Measurements from ENCODE around the gene LAMB1. TPM values are rescaled to one million over a fixed set of nuclear protein-coding genes. Genes with fewer than 3 reads are reported as not detected.

Gene LAMB1
- total and polyA plus RNA-seq, 2 donors from 2014 or later = 140 to 312 TPM

- Histone ChIP-seq H3K4me1 (ENCODE audit: control insufficient read depth in 2 of 3, insufficient read depth in 2 of 3, low read depth in 1 of 3, low read length in 3 of 3) (peaks cover 0 to 6% (median 4%) of the 10 kb centered on the region in 3 donors), H3K9me3 (ENCODE audit: control insufficient read depth in 2 of 3, insufficient read depth in 1 of 3, low read length in 3 of 3) (no peaks in the 10 kb centered on the region), H3K4me3 (ENCODE audit: low read length in 3 of 3) (no peak overlapping the region), H3K27me3 (ENCODE audit: control insufficient read depth, insufficient read depth, low read length) (no peaks in the 10 kb centered on the region), H3K9ac (ENCODE audit: low read length in 3 of 3) (no peak overlapping the region), H3K27ac (ENCODE audit: low read depth in 2 of 2, low read length in 2 of 2) (no peak overlapping the region), H3K36me3 (ENCODE audit: control insufficient read depth in 2 of 3, insufficient read depth in 3 of 3, low read length in 3 of 3) (peaks cover 9 to 53% (median 41%) of the 10 kb centered on the region in 3 donors)
- intact Hi-C loops (cut with DNase I) = no loop called here
- TF ChIP-seq CTCF (IDR thresholded peaks at IDR 0.05; ENCODE audit: borderline replicate concordance, extremely low read depth, insufficient read depth) = no peak
- no peak for FAIRE-seq
- DNase-seq = no peak
Observed at GRCh38 chr7:107946881-107947280, 56.1 kb downstream of the LAMB1 start.

- intact Hi-C loops (cut with DNase I) = no loop called here
- Histone ChIP-seq H3K27me3 (ENCODE audit: control insufficient read depth, insufficient read depth, low read length) (no peaks in the 10 kb centered on the region), H3K4me1 (ENCODE audit: control insufficient read depth in 2 of 3, insufficient read depth in 2 of 3, low read depth in 1 of 3, low read length in 3 of 3) (peaks cover 0 to 6% (median 2%) of the 10 kb centered on the region in 3 donors), H3K9me3 (ENCODE audit: control insufficient read depth in 2 of 3, insufficient read depth in 1 of 3, low read length in 3 of 3) (no peaks in the 10 kb centered on the region), H3K27ac (ENCODE audit: low read depth in 2 of 2, low read length in 2 of 2) (no peak overlapping the region), H3K9ac (ENCODE audit: low read length in 3 of 3) (no peak overlapping the region), H3K36me3 (ENCODE audit: control insufficient read depth in 2 of 3, insufficient read depth in 3 of 3, low read length in 3 of 3) (peaks cover 7 to 49% (median 37%) of the 10 kb centered on the region in 3 donors), H3K4me3 (ENCODE audit: low read length in 3 of 3) (no peak overlapping the region)
- DNase-seq = no peak
- no peak for FAIRE-seq
- no peak for TF ChIP-seq CTCF (IDR thresholded peaks at IDR 0.05; ENCODE audit: borderline replicate concordance, extremely low read depth, insufficient read depth)
Observed at GRCh38 chr7:107946451-107946850, 56.5 kb downstream of the LAMB1 start.

- peaks cover 7 to 40% (median 34%) of the 10 kb centered on the region in 3 donors for H3K36me3 ChIP-seq (ENCODE audit: control insufficient read depth in 2 of 3, insufficient read depth in 3 of 3, low read length in 3 of 3)
- H3K27ac ChIP-seq (ENCODE audit: low read depth in 2 of 2, low read length in 2 of 2) = no peak overlapping the region
- H3K9ac ChIP-seq (ENCODE audit: low read length in 3 of 3) = no peak overlapping the region
- H3K9me3 ChIP-seq (ENCODE audit: control insufficient read depth in 2 of 3, insufficient read depth in 1 of 3, low read length in 3 of 3) = no peaks in the 10 kb centered on the region
- no peak for FAIRE-seq
- H3K4me3 ChIP-seq (ENCODE audit: low read length in 3 of 3) = no peak overlapping the region
- H3K27me3 ChIP-seq (ENCODE audit: control insufficient read depth, insufficient read depth, low read length) = no peaks in the 10 kb centered on the region
- H3K4me1 ChIP-seq (ENCODE audit: control insufficient read depth in 2 of 3, insufficient read depth in 2 of 3, low read depth in 1 of 3, low read length in 3 of 3) = peaks cover 0 to 7% (median 2%) of the 10 kb centered on the region in 3 donors
- no peak for TF ChIP-seq CTCF (IDR thresholded peaks at IDR 0.05; ENCODE audit: borderline replicate concordance, extremely low read depth, insufficient read depth)
- intact Hi-C loops (cut with DNase I) = no loop called here
- peak in 1 of 5 donors; percentile 29 for DNase-seq
Observed at GRCh38 chr7:107945332-107945731, 57.6 kb downstream of the LAMB1 start.

Measured in kidney (tissue), 14 donors.